DMS53 (cell line): ENCODE measurements around the gene DLX6.
A peak's percentile ranks its signal among the peaks of the same experiment; 100 is the strongest.

Source experiments
- DNase-seq: peaks from one replicate; lab custom pipeline; 2025; lab: John Stamatoyannopoulos, UW

Gene DLX6

DNA sequence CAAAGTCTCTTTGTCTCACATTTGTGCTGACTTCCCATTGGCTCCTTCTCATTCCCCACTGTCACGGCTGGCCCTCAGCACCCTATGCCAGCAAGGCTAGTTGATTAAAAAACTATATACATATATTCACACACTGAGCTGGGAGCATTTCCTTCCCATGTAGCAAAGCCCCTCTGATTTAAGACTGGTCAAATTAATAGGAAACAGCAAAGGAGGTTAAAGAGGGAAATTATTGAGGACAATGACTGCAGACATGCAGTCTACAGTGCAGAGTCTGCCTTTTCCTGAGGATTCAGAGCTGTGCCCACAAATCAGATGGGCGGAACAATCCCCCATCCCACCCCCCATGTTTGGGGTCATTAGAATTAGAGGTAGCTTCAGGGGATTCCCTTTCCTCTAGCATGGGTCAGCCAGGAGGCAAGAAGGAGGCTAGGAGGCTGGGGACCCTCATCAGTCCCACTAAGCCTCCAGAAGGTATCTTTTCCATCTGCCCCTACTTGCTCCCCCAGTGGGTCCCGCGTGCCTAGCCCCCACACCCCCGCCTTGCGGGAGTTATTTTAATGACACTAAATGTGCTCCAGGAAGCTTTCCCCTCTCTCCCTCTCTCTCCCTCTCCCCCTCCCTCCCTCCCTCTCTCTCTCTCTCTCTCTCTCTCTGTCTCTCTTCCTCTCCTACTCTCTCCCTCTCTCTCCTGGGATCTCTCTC, 9.8 kb upstream of the DLX6 start:
- DNase-seq = peak; percentile 50

DNA sequence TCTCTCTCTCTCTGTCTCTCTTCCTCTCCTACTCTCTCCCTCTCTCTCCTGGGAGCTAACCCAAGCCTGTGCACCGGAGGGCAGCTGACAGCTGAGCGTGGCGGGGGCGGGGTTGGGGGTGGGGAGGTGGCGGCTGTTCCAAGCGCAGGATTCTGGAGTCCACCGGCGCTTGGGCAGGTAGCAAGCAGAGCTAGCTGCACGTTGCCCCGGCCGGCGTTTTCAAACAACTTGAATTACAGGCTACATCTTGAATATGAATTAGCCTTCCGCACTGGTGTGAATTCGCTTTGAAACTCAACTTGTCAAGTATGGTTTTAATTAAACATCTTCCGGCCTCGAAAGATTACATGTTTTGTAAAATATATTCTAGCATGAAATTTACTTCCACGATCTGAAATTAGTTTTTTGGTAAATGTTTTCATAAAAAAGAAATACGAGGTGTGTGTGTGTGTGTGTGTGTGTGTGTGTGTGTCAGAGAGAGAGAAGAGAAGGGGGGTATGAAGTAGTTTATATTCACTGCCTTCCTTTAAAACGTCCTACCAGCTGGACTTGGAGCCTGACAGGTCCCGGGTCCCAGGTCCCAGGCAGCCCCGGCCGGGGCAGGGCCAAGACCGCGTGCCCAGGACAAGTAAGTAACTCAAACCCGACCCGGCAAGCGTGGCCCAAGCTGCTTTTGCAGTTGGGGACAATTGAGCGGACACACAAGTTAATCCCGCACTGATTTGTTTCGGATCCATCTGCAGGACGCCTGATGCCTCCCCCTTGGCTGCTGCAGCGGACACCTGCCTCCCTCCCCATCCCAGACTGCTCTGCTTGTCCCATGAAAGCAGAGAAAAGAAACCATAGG, 9.0 kb upstream of the DLX6 start:
- DNase-seq = peak; percentile 82

DNA sequence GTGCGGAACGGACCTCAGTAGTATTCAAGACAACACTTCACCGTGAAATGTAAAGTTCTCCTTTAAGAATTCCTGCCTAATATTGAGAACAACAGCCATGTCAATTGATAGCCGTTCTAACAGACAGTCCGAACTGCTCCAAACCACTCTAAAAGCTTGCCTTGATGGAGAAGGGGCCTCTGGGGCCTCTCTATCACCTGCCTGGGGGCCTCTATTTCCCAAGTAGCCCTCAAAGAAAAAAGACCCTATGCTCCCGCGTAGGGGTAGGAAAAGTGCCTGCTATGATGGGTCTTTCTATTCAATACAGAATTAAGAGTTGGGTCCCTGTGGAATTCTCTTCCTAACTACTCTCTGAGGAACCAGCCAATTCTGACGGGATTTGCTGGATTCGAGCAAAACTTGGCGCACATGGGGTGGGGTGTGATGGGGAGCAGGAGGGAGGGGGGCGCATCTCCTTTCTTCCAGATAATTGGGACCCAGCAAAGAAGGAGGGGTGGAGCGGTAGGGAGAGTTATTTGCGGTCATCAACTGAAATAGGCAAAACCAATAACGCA, 8.3 kb upstream of the DLX6 start:
- no peak for DNase-seq

DNA sequence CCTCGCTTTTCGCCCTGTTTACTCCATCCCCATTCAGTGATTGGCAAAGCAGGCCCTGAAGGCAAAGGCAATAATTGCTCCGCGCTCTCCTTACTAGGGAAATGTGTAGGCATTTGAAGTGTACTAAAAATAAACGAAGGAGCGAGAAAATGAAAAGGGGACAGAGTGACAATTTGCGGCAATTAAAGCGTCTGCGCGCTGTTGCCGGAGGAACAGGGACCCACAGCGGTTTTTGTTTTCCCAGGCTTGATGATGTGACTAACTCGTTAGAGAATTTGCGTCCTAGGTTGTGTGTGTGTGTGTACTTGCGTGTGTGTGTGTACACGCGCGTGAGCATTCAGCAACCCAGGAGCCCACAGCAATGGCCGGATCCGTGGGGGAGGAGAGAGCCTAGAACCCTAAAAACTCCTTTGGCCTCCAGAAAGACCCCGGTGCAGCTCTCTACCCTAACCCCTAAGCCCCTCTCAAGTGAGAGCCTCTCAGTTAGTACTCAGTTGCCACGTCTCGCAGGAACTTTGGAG, 7.8 kb upstream of the DLX6 start:
- DNase-seq = no peak

DNA sequence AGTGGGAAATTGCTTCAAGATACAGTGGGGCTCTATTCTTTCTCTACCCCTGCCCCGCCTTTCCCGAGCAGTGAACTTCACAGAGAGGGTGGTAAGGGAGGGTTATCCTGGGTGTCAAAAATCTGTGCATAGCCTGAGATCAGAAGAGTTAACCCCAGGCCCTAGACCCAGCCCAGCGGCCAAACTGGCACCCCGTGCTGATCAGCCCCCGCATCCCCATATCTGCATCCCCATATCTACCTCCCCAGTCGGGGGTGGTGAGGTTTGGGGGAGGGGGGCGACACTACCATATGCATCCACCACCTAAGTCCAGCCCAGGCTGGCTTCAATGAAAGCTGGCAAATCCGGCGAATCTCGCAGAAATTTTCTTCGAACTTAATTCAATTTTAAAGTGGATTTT, 7.0 kb upstream of the DLX6 start:
- DNase-seq = no peak

DNA sequence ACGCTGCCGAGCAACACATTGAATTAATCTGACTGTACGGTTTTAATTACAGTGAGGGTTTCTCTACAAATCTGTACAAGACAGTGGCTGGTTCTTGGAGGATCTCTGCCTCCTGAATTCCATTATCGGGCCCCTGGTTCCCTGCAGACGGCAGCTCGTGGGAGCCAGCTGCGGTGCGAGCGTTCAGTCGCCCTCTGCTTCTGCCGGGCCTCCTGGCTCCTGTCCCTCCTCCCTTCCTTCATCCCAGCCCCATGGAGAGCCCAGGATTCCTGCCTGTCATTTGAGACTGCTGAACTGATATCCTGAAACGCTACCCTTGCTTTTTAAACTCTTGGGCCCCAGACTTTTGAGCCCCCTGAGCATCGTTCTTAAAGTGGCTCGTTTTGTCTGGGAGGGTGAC, 6.6 kb upstream of the DLX6 start:
- DNase-seq = no peak

DNA sequence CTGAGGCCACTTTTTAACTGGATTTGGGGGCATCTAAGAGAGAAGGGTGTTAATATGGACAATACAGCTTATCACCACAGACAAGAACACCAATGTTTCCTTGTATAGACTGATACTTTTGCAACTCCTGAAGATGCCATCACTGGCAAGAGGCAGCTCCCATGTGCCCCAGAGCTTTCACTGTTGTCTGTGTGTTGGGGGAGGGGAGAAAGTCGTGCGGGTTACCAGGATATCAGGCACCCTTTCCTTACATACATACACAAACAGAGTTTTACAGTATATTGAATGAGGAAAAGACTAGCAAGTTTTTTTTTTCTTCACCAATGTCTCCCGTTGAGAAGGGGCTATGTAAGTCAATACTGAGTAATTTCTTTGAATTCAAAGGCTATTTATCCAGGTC, 4.1 kb upstream of the DLX6 start:
- no peak for DNase-seq

DNA sequence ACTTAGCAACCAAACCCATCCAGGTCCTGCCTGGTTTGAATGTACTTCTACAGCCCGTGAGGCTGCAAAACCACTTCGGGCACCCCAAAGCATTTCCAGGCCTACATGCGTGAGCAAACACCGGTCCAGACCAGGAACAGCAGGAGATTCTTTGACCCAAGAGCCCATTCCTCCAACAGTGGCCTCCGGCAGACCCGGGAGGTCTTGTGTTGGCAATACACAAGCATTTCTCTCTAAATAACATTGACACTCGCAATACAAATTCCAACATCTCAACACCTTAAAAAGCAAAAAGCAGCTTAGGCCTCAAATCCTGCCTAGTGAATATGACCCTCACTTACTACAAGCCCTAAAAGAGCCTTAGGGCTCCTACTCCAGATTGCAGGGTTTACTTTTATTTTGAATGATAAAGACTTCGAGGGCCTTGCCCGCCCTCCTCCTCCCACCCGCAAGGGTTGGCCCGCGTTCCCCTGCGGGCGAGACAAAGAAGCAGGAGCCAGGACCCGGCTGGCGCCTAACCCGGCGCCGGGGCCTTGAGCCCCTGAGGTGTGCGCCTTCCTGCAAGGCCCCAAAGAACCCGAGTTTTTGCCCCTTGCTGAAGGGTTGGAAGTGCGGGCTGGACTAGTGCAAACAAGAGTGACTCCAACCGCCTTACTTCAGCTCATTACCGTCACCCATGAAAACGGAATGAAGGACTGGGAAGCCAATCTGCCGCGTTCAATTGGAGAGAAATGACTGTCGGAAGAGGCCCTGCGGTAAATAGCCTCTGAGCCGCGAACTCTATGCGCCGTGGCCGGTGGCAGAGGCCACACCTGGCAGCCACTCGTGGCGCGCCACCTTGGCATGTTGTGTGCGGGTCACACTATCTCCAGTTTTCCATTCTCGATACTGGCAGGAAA, 3.4 kb upstream of the DLX6 start:
- DNase-seq = no peak

DNA sequence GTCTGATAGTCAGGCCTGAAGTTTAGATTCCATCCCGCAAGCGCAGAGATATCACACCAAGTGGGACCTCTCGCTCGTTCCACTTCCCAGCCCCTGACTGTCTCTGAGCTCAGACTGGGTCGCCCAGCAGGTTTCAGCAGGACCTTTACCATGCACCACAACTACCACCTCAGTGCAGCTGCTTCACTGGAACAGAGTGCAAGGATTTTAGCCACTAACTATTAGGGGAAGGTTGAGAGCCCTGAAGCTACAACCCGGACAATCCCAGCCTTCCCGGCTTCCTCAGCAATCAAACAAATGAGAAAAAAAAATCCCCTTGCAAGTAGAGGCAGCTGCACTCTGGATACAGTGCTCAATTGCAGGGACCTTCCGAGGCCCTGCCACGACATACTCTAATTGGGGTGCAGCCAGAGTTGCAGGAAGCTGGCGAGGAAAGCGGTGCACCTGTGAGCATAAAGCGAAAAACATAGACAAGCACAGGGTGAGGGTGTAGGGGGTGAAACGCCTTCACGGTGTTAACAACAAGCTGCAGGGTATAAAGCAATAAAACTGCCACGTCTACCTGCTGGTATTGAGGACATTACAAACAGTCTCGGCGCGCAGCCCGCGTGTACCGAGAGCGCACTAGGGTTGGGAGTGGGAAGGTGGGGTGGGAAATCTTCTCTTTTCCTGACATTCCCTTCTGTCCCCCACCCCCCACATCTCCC, 2.6 kb upstream of the DLX6 start:
- DNase-seq = no peak

DNA sequence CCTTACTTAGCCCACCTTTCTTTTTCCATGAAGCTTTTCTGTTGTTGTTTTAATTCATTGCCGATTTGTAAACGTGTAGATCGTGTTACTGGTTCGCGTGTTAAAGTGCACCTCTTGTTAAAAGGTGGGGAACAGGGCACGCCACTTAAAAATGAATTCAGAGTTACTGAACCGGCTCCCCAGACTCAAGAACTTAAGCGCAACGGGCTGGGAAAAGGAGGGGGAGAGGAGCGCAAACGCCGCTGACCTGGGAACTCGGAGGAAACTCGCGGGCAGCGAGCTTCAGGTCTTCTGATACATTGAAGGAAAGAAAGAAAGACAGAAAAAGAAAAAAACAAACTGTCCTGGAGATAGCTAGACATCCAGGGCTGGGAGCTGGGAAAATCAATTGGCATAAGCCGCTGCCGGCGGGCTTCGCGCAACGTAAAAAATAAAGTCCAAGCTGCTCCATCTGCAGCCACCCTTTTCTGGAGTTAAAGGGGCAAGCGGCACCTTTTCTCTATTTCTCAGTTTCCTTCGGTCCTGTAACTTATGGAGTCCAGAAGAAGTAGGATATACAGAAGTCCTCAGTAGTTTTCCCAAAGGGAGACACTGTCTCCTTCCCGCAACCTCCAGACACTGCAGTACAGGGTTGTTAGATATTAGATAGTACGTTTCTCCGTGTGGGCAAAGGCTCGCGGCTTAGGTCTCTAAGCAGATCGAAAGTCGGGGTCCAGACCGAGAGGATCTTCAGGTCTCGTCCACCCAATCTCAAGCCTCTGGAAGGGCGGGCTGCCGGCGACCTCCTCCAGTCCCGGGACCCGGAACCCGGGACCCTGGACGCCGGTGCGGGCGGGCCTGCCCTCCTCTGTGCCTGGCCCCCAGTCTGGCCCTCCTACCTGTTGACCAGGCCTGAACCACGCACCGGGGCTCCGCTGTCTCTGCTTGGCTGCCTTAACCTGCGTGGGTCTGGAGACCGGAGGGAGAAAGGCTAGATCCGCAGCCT, 1.8 kb upstream of the DLX6 start:
- DNase-seq = peak; percentile 49

DNA sequence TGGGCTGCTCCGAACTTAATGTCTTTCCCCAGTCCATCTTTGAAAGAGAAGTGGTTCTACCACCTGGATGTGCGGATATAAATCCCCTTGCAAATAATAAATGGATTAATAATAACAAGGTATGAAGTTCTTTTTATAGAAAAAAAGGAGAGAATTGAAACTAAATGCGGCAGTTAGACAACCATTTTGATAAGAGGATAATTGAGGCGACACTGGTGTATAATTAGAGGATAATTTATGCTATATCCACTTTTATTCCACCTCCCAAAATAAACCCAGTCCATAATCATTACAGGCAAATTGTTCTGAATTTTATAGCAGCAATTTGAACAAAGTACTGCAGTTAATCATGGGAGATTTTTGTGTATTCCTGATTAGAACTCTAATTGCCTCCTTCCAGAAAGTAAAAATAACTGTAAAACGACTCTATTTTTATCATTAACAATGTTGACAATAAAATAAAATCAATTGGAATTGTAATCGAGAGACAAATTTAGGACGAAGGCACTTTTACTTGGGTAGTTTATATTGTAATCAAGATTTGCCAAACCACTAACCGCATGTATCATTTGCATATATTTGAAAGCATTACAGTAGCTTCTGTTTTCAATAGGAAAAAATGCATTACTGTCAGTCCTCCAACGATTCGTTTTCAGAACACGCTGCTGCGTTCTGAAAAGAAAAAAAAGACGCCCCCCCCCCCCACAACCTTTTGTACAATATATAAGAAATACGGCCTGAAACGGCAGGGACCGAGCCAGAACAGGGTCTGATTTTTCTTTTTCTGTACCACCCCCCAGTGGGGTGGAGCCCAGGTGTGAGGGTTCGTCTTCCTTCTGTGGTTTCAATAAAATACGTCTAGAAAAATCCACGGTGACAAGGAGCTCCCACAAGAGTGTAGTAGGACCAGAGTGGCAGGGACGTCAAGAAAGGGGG, 838 bp upstream of the DLX6 start:
- DNase-seq = peak; percentile 54

DNA sequence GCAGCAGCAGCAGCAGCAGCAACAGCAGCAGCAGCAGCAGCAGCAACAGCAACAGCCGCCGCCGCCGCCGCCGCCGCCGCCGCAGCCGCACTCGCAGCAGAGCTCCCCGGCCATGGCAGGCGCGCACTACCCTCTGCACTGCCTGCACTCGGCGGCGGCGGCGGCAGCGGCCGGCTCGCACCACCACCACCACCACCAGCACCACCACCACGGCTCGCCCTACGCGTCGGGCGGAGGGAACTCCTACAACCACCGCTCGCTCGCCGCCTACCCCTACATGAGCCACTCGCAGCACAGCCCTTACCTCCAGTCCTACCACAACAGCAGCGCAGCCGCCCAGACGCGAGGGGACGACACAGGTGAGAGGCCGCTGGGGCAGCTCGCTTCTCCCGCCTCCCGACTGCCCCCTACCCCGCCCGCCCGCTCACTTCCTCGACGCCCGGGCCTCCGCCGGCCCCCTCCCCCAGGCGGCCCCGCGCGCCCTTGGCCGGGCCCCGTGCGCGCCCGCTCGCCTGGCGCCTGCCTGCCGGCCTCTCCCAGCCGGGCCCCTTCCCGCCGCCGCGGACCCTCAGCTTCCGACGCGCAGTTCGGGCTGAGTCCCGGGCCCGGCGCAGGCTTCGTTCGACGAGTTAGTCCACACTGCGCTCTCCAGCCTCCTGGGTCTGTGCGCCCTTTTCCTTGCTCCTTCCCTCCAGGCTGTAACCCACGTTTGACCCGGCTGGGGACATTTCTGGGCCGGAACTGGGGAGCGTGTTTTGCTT, 882 bp downstream of the DLX6 start:
- DNase-seq = peak; percentile 93

DNA sequence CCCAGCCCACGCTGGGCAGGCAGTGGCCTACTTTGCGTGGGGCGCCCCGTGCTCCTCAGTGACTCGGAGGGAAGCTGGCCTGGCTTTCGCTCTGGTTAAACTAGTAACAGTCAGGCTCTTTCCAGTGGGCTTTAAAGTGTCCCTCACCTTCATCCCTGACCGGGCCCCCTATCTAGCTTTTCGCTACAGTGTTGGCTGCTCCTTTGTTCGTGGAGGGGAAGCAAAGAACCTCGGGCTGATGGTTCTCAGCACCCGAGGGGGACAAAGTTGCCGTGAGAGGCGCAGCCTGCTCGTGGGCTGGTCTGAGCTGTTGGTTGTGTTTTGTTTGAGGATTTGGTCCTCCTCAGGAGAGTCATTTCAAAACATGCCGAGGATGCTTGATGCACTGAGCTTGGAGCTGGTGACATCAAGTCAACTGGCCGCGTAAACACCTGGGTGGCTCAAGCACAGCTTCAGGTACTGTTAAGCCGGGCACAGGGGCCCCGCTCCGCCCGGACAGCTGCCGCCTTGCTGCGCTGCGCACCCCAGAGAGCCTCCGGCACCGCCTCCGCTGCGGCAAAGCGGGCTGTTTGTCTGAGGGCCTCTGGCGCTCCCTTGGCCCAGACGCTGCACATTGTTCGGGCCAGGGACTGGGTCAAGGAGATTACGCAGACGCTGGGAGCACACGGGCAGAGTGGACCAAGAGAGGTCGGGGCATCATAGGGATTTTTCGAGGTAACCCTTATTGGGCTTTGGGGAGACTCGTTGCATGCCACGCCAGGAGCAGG, 1.6 kb downstream of the DLX6 start:
- DNase-seq = peak; percentile 46

DNA sequence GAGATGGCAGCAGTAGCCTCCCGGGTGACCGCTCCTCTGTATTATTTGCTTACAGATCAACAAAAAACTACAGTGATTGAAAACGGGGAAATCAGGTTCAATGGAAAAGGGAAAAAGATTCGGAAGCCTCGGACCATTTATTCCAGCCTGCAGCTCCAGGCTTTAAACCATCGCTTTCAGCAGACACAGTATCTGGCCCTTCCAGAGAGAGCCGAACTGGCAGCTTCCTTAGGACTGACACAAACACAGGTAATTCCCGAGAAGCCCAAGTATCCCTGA, 2.2 kb downstream of the DLX6 start:
- no peak for DNase-seq

DNA sequence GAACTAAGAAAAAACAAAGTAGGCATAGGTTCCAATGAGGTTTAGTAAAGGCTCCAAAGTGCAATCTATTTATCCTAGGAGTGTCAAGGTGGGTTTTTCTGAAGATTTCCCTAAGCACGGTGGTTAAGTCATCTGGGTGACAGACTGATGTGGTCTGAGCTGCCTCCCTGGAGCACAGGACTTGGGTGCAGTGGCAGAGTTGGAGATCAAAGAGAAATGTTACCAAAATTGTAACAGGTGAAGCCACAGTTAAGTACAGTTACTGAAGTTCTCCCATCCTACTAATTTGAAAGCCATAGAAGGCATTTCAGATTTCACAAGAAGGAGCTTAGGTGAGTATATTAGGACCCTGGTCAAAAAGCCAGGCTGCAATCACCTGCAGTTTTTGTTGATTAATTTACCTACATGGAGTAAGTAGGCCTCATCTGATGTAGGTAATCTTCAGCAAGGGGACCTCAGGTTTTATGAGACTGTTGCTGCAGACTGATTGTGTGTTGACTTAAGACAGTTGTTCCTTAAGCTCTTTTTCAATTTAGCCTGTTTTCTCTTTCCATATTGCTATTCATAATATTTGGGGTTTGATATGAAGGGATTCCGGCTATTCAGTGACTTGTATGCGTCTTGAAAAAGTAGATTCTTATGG, 3.0 kb downstream of the DLX6 start:
- DNase-seq = no peak

DNA sequence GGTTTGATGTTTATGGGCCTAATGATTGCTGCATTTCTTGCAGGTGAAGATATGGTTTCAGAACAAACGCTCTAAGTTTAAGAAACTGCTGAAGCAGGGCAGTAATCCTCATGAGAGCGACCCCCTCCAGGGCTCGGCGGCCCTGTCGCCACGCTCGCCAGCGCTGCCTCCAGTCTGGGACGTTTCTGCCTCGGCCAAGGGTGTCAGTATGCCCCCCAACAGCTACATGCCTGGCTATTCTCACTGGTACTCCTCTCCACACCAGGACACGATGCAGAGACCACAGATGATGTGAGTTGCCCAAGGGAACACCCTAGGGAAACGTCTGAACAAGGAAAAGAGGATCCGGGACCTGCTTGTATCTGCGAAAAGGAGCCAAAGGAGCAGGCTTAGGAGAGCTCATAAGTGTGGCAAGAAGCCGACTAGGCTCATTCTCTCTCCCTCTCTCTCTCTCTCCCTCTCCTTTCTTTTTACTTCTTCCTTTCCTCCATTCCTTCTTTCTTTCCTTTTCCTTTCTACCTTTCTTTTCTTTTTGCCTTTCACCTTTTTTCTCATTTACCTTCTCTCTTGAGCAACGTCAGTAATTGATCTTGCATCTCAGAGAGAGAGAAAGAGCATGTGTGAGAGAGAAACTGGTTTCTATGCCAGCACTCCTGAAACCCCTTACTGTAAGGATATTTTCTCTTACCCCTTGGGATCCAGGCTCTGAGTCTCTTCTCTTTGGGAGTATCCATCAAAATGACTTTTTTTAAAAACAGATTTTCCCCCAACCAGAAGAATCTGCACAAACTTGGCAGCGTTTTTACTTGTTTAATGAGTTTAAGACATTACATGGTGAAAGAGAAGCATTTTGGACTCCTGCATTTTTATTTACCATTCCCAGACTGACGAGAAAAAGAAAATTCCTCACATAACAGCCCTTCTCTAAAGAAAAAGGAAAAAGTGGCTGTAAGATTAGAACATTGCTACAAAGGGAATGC, 4.7 kb downstream of the DLX6 start:
- no peak for DNase-seq
